HG02623 (cell line): ENCODE data around the gene CNTN1.

Experiments used
- ATAC-seq: cut with Tn5 transposase; IDR thresholded peaks from one replicate; pipeline ENCODE4 v1.9.1; 2021; ENCODE audit warnings: moderate library complexity; ENCODE audit not compliant: unreplicated experiment

CNTN1 gene

DNA sequence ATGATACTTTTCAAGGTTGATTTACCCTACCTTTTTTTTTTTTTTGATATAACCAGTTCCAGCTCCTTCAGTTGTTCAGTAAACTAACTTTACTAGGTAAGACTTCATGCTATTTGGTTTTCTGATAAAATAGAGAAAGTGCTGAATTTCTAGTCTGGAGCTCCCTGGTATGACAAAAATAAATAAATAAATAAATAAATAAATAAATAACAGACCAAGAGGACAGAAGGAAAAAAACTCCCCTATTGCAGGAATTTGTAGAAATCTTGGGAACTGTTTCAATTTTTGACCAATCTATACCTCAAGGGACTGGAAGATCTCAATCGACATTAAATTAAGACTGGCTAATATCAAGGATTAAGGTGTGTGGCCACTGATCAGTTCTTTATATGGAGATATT, 265.2 kb downstream of the CNTN1 start:
- ATAC-seq = no peak

DNA sequence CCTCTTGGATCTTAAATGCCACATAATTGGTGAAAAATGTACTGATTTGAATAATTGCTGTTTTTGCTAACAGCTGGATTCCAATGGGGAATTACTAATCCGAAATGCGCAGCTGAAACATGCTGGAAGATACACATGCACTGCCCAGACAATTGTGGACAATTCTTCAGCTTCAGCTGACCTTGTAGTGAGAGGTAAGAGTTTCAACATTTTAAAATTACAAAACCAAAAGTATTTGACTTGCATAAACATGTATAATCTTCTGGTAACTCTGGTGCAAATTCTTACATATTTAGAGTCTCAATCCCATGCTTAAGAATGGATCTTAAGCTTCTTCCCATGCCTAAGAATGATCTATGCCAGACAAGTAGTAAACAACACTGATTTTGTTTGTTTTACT, 266.8 kb downstream of the CNTN1 start:
- ATAC-seq = no peak

DNA sequence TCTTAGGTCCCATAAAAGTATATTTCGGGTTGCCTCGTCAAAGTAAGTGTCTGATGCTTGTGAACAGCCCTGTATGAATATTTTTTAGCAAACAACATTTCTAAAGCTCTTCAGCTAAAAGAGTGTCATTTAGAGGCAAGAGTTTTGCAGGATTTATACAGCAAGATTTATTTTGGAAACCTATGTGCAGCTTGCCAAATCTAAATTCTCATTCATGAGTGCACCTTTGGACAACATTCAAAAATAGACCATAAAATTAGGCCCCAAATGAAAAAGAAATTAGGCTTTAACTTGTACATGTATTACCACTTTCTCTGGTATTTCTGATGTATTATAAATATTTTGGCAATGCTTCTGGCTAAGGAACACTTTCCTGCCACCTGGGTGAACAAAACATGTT, 271.5 kb downstream of the CNTN1 start:
- no peak for ATAC-seq

DNA sequence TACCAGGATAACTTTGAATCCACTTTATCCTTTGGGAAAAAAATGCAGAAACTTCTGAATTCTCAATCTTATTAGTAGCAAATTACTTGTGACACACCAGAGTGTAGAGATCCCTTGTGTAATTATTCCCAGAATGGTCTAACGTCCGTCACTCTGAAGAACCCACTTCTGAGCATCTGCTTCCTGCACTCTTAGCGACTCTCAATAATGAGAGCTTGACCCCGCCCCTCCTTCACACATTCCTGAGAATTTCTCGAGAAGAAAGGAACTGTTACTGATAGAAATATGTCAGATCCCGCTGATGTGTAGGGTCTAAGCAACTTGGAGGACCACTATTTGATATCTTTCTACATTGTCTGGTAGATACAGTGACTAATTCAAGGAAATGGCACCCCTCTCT, 277.6 kb downstream of the CNTN1 start:
- ATAC-seq = no peak

DNA sequence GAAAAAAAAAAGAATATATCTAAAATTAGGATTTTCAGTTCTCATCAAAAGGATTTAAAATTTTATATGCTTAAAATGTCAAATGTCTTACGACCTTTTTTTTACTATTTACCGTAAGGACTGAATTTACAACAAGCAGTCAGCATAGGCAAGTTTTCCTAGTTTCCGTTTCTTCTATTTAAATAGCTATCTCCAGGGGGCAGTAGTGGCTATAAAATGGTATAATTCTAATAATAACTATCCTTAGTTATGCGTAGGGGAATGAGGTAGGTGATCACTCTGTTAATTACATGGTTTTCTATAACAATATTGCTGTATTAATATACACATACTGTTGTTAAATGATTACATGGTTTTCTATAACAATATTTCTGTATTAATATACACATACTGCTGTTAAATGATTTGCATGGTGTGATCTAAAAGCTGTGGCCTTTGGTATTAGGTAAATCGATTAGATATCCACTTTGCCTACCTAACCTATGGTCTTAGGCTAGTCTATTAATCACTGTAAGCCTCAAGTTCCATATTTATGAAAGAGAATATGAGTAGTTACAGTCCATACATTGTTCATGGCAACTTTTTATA, 278.2 kb downstream of the CNTN1 start:
- ATAC-seq = no peak

DNA sequence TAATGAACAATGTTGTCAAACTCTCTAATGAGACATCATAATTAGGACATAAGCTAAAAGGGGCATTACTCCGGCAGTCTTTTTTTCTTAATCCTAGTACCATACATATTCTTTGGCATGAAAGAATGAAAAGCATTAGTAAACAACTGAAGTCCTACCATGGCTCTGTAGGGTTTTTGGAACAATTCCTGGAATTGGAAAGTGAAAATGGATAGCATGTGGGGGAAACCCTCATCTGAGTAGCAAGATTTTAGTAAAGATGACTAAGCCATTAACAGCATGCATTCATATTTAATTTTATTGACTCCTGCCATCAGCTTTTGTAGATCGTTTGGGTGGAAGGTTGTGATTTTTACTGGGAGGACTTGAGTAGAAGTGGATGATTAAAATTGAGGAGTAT, 279.7 kb downstream of the CNTN1 start:
- no peak for ATAC-seq

DNA sequence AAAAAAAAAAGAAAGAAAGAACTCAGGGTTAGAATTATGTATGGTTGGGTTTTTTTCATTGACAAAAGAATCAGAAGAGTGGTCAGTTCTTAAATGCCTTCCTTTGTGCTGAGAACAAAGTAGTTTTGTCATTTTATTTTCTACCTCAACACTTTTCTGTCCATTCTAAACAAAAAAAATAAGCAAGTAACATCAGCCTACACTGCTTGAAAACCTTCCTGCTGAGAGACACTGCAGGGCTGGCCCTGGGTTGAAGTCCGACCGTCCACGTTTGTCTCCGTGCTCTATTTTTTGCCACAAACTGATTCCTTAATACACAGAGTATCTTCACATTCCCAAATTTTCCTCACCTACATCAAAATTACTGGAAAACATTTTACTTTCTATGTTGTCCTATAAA, 284.3 kb downstream of the CNTN1 start:
- ATAC-seq = no peak

DNA sequence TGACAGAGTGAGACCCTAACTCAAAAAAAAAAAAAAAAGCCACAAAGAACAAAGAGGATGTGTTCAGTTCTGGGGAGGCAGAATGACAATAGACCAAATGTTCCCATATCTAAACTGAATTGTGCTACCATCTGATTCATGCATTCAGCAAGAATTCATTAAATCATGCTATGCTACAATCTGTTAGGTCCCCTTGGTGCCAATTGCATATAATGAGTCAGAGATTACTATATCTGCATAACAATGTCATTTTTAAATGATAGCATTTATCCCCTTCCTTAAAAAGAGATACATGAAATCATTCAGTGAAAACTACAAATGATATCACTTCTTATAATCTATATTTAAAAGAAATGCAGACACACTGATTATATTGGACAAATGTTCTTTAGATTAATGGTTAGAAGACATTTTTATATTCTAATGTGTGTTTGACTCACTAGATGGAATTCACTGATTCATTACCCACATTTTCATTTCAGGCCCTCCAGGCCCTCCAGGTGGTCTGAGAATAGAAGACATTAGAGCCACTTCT, 288.3 kb downstream of the CNTN1 start:
- ATAC-seq = no peak

DNA sequence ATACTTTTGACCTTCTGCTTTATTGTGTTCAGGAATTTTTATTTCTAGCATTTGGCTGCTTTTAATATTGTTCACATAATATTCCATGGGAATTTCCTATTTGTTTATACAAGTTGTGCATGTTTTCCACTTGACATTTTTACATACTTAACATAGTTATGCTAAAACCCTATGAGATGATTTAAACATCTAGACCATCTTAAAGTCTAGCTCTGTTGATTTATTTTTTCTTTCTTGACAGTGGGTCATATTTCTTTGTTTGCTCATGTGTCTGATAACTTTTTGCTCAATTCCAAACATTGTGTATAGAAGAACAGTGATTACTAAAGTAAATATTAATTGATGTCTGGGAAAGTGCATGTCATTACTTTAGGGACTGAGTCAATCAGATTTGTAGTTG, 293.8 kb downstream of the CNTN1 start:
- no peak for ATAC-seq

DNA sequence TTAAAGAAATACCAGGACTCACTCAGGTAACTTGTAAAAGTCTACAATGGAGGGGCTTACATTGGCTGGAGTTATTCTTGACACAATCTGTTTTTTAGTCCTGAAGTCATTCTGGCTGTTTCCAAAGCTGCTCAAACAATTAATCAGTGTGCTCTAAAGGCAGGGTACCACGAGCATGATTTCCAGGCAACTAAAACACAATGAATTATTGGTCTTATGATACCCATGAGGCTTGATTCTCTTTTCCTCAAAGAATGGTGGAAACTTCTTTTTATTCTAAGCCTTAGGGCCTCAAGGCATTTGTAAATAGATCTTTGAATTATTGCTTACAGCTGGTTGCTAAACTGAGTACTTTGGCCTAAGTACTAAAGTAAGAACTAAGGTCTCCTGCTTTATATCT, 296.1 kb downstream of the CNTN1 start:
- no peak for ATAC-seq

DNA sequence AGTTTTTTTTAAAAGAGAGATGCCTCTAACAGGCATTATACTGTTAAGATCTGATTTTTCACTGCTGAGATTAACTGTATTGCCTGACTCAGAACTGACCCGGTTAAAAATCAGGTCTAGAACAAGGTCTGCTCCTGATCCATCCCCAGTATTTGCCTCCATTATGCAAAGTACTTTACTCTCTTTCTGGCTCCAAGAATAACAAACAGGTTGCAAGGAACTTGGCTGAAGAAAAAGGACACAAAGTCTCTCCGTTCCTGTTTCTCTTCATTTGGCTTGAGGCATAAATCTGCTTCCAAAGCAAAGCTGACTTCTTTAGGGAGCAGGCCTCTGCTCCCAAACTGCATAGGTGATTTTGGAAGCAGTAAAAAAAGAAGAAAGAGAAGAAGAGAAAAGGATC, 296.6 kb downstream of the CNTN1 start:
- ATAC-seq = no peak

DNA sequence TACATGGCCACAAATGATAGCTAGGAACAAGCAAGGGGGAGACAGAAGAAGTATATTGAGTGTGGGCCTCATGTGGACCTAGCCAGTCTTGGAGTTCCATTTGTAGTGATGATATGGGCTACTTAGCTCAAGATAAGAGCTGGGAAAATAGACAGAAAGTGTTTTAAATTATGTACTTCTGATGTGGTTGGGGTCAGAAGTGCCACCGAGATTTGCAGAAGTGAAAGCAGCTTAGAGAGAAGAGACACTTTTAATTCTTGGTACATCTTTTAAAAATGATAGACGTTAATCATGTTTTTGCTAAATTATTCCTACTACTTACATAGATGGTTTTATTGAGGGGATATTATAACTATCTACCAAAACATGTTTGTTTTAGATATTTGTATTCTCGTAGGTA, 297.5 kb downstream of the CNTN1 start:
- no peak for ATAC-seq

DNA sequence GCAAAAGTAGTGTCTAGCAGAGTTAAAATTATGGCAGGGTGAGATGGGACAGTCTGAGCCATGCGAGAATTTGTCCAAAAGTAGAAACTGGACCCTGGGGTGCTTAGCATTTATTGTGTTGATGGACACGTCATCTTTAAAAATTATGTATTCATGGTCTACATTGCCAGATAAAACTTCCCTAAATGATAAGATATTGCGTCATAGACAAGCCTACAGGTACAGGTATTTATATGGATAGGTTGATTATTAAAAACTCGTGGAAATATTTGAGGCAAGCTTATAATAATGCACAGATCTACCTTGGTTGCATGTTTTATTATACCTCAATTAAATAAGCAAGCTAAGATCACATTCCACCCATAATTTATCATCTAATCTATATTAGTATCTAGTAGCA, 299.9 kb downstream of the CNTN1 start:
- no peak for ATAC-seq

DNA sequence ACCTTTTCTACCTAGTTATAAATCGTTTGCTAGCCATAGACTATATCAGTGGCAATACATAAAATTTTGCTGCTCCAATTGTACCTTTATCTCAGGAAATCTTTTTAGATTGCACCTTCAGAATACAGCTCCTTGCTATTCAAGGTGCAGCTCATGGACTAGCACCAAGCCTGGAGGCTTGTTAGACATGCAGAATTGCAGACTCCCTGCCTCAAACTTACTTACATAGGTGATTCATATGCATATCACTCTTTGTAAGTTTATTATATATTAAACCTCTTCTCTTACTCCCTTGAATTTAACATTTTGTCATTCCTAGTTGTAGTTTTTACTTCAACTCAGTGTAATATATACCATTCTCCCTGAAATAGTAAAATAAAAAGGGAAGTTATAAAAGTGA, 300.4 kb downstream of the CNTN1 start:
- ATAC-seq = no peak

DNA sequence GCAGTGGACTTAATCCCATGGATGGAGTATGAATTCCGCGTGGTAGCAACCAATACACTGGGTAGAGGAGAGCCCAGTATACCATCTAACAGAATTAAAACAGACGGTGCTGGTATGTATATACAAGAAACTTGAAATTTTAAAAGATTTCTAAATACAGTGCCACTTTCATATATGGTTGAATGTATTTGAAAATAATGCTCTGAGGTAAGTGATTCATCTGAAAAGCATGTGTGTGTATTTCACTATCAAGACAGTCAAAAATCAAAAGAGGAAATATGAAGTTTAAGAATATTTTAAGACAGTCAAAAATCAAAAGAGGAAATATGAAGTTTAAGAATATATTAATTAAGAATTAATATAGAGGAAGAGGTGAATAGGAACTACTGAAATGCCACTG, 300.9 kb downstream of the CNTN1 start:
- no peak for ATAC-seq

DNA sequence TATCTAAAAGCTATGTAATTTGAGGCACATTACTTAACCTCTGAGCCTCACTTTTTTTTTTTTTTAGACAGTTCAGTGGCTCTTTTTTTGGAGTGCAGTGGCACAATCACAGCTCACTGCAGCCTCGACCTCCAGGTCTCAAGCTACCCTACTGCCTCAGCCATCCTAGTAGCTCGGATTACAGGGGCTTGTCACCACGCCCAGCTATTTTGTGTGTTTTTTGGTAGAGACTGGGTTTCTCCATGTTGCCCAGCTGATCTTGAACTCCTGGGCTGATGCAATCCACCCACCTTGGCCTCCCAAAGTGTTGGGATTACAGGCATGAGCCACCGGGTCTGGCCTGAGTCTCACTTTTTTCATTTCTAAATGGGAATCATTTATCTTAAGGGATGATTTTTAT, 303.9 kb downstream of the CNTN1 start:
- no peak for ATAC-seq

DNA sequence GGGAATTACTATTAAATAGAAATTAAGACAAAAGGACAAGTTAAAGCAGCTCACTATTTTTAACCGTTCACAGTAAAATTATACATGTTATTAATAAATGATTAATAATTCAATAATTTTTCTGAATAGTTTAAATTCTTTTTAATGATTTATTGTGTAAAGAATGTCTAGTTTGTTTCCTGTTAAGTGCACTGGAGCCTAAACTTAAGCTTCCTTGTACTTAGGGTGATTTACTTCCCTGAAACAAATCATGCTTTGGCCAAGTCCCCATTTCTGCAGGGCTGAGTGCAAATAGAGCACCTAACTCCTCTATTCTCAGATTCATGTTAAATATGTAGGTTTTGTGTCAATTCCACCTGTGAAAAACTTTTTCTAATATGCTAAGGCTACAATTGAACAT, 307.0 kb downstream of the CNTN1 start:
- no peak for ATAC-seq

DNA sequence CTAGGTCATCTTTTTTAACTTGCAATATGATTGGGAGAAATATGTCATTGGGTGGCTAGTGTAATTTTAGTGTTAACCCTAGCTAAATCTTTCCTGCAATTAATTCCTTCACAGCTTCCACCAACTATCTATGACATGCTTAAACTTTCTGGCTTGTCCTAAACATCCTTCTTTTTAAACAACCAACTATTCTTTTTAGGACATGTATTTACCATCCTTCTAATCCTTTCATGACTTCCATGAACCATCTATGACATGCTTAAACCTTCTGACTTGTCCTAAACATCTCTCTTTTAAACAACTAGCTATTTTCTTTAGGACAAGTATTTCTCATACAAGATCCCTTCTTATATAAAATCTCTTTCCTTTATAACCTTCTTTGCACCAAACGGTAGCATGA, 316.2 kb downstream of the CNTN1 start:
- ATAC-seq = no peak

DNA sequence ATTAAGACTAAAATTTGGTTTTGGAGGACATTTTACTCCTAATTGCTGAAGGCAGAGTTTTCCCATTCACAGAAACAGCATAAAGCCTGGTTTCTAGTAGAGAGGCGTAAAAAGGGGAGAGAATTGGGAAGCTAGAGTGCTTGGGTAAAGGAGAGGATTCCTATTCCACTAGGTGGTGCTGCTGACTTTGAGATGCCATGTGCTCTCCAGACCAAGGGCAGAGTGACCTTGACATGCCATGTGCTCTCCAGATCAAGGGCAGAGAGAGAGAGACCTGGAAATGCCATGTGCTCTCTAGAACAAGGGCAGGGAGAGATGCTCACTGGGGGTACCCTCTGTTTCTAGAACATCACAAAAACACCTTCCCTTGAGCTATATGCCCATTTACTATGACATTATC, 319.7 kb downstream of the CNTN1 start:
- no peak for ATAC-seq

DNA sequence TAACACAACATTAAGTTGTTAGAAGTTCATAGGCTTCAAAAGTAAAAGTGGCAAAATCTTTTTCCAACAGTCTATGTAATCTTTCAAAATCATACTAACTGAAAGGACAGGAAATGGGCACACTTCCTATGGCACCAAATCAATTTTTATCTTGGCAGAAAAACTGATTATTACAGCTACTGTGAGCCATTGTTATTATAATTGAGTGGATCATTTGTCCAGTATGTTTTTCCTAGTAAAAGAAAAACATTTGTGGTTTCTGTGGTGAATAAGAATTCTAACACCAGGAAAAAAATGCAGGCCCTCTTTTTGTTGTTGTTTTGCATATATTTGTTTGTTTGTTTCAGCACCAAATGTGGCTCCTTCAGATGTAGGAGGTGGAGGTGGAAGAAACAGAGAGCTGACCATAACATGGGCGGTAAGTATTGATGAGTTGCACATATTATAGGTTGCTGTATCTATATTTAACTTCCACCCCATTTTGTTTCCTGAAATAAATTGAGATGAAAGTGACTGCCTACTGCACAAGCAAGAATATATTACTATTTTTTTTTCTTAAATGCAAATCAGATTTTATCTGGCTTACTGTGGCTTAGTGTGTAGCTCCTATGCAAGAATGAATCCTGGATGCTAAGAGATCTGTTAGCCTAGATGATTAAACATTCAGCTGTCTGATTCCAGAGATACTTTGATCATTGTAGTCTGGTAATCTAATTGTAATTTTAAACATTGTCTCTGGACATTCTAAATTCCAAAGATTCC, 321.8 kb downstream of the CNTN1 start:
- ATAC-seq = no peak

DNA sequence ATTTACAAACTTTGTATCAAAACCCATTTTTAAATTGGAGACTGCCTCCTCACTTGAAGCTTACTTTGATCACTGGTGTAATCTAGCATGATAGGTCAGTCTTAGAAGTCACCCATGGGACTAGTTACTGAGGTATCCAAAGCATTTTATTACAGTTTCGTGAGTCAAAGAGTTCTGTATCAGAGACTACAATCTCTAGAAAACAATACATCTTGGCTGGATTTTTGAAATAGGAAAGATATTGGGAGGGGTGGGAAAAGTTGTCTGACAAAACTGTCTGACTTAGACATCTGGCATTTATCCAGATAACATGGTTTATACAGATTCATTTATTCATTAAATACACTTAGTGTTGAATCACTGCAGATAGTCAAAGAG, 322.4 kb downstream of the CNTN1 start:
- ATAC-seq = no peak

DNA sequence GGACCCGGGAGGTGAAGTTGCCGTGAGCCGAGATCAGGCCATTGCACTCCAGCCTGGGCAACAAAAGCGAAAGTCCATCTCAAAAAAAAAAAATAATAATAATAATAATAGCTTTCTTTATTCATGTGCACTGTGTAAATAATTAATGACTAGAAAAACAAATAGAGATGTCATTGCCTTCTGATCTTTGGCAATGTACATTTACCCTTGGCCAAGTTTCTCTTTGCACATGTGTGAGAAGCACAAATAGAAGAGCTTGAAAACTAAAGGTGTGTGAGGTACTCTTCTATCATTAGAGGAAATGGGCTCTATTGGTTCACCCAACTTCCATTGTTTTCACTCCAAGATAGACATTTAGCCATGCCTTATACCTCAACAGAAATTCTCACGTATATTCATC, 325.8 kb downstream of the CNTN1 start:
- no peak for ATAC-seq

DNA sequence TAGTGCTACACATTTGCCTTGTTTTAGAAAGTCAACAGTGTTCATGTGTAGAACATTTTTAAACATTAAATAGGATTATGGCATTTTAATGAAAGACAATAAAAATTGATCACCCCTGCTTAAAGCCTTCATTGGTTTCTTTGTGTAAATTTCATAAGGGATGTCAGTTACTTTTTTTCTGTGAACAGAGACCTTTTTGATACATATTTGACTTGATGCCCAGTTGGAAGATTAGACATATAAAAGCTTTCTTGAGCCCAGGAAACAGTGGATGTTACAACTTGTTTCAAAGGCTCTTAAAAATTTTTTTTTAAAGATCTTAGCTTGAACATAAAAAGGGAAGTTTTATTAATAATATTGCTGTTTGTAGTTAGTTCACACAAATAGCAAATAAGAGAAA, 327.2 kb downstream of the CNTN1 start:
- ATAC-seq = no peak
